Testis (tissue), 2 donors: Measurements from ENCODE around the gene CXCL12.

Experiments used
- POLR2A ChIP-seq: fragments of 450-650 bp; IDR thresholded peaks from one replicate; pipeline ENCODE4 v1.6.1; 2017; ENCODE audit warnings: antibody characterized with exemption, mild to moderate bottlenecking, moderate library complexity
- TF ChIP-seq, protein P1 (sequence below), 3 experiments: fragments of 450-650 bp in 2 of 3; fragments of 200-600 bp in 1 of 3; sonication (generic) in 1 of 3; IDR thresholded peaks; one replicate each; pipeline ENCODE4 v1.5.1; 2016 to 2019; ENCODE audit warnings: antibody characterized with exemption in 3 of 3, mild to moderate bottlenecking in 2 of 3, moderate library complexity in 1 of 3

DNA sequence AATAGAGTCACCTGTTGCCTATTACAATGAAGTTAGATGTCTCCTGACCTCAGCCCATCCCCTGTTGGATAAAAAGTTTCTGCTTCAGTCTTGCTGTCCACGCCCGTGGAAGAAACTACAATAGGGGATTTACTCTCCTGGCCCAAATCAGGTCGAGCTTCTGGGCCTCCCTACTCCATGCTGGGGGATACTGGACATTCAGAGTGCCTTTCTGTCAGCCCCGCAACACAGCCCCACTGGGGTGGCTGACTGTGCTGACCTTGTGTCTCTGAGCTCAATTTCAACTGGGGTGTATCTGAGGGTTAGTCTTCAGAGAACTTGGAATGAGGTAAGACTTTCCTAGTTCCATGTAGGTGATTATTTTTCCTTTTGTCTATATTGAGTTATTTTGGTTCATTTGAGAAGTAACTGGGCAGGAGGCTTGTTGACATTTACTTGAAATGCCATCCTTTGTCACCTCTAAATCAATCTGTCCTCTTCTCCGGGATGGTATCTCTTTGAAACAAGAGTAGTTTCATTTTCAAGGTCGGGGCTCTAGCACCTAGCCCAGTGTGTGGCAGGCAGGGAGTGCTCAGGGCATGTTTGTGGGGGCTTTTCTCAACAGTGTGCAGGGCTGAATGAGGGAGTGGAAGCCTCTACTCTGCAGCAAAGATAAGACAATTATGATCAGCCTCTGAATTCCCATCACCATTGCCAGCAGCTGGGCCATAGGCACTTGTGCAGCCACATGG, 17.7 kb upstream of the CXCL12 start:
- TF ChIP-seq, protein P1, sequence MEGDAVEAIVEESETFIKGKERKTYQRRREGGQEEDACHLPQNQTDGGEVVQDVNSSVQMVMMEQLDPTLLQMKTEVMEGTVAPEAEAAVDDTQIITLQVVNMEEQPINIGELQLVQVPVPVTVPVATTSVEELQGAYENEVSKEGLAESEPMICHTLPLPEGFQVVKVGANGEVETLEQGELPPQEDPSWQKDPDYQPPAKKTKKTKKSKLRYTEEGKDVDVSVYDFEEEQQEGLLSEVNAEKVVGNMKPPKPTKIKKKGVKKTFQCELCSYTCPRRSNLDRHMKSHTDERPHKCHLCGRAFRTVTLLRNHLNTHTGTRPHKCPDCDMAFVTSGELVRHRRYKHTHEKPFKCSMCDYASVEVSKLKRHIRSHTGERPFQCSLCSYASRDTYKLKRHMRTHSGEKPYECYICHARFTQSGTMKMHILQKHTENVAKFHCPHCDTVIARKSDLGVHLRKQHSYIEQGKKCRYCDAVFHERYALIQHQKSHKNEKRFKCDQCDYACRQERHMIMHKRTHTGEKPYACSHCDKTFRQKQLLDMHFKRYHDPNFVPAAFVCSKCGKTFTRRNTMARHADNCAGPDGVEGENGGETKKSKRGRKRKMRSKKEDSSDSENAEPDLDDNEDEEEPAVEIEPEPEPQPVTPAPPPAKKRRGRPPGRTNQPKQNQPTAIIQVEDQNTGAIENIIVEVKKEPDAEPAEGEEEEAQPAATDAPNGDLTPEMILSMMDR (IDR thresholded peaks at IDR 0.05), result no peak
- TF ChIP-seq POLR2A, result no peak
